Right lobe of liver (tissue), 6 donors: ENCODE measurements around the gene MSANTD3. TPM values are rescaled to one million over a fixed set of nuclear protein-coding genes. Genes with fewer than 3 reads are reported as not detected.

Experiments
- ATAC-seq, 4 donors: fragments of 200-7000 bp; cut with Tn5 transposase; one replicate each; pipeline ENCODE4 v1.9.1; 2020; ENCODE audit warnings: mild to moderate bottlenecking in 4 of 4, moderate library complexity in 4 of 4
- DNase-seq, 3 donors: peaks; one replicate each; pipeline ENCODE4 v3.0.0-alpha.2; 2020
- H3K27ac ChIP-seq, 3 donors: fragments of 200-600 bp; one replicate each; pipeline ENCODE4 v1.8.0; 2022
- H3K27me3 ChIP-seq, 2 donors: fragments of 200-600 bp; one replicate each; pipeline ENCODE4 v1.8.0; 2022
- H3K36me3 ChIP-seq, 4 donors: fragments of 200-600 bp; sonication (generic) in 1 of 4; one replicate each; pipeline versions ENCODE4 v1.5.1 to v1.8.0; 2017 to 2022; ENCODE audit warnings: control low read depth in 1 of 4
- H3K4me1 ChIP-seq, 4 donors: fragments of 200-600 bp; sonication (generic) in 1 of 4; one replicate each; pipeline versions ENCODE4 v1.5.1 to v1.8.0; 2017 to 2022; ENCODE audit warnings: control low read depth in 1 of 4
- H3K4me3 ChIP-seq, 3 donors: fragments of 200-600 bp; one replicate each; pipeline ENCODE4 v1.8.0; 2022
- H3K9me3 ChIP-seq, 4 donors: fragments of 200-600 bp; sonication (generic) in 1 of 4; one replicate each; pipeline versions ENCODE4 v1.5.1 to v1.8.0; 2017 to 2022; ENCODE audit warnings: control low read depth in 1 of 4
- CTCF ChIP-seq, 4 donors: fragments of 200-600 bp in 3 of 4; fragments of 450-650 bp in 1 of 4; IDR thresholded peaks; one replicate each; pipeline versions ENCODE4 v1.5.1 to v1.8.0; 2016 to 2022; ENCODE audit warnings: antibody characterized with exemption in 4 of 4, mild to moderate bottlenecking in 2 of 4
- POLR2A ChIP-seq: fragments of 450-650 bp; IDR thresholded peaks from one replicate; pipeline ENCODE4 v1.6.1; 2017; ENCODE audit warnings: antibody characterized with exemption, mild to moderate bottlenecking
- WGBS: methylation state at CpG from one replicate; pipeline ENCODE4 v1.1.6; 2018; ENCODE audit warnings: low coverage, low lambda C conversion rate; ENCODE audit not compliant: insufficient coverage; ENCODE audit errors: missing lambda C conversion rate; 5-methylcytosine and 5-hydroxymethylcytosine counted together
- intact Hi-C, 2 donors: fragments of 100-400 bp; cut with DNase I; formaldehyde crosslinking; loops; one replicate each; pipeline versions ENCODE4 v1.11.2 to v1.14.1; 2022
- total RNA-seq, 6 experiments: library from RNA; depleted of rRNA in 2 of 6; stranded (reverse); fragments of >200 nt in 2 of 6; fragmentation: NEBNext Ultra II Directional in 3 of 6; extraction: Animal tissue kit (Norgen Biotek cat#: 25700) in 3 of 6; gene quantifications; one replicate each; pipeline versions ENCODE4 v1.1.0 to v1.2.4, GENCODE V29; 2016 to 2023
- donor health status: DM: no; HTN: yes; CAD: no.
- donor health status: DM: no; HTN: no; CAD: no.
- donor health status: DM: no; HTN: no; CAD: no.
- donor health status: DM: no; HTN: yes; CAD: no.
- donor health status: DM: no; HTN: yes; CAD: no.

Gene MSANTD3
- total RNA-seq, 6 experiments from 2014 or later: 6.7 to 26.9 (median 15.9) TPM

- DNase-seq (no peak), ATAC-seq (no peak)
- TF ChIP-seq CTCF (IDR thresholded peaks at IDR 0.05) (no peak), POLR2A (no peak)
- 89% methylated on average over 5 of the region's 5 CpGs for WGBS
- Histone ChIP-seq H3K27me3 (no peaks in the 10 kb centered on the region), H3K9me3 (no peaks in the 10 kb centered on the region), H3K4me3 (no peak overlapping the region), H3K4me1 (peaks cover 0 to 3% (median 0%) of the 10 kb centered on the region in 4 donors), H3K27ac (no peak overlapping the region), H3K36me3 (no peaks in the 10 kb centered on the region)
- intact Hi-C loops: no loop called here
Measured at GRCh38 chr9:100431886-100432285, 4.9 kb downstream of the MSANTD3 start.

GRCh38 chr9:100432736-100433135, 5.8 kb downstream of the MSANTD3 start:
- WGBS: 96% methylated on average over 3 of the region's 3 CpGs
- intact Hi-C loops: no loop called here
- Histone ChIP-seq H3K36me3 (no peaks in the 10 kb centered on the region), H3K4me1 (peaks cover 0 to 3% (median 0%) of the 10 kb centered on the region in 4 donors), H3K9me3 (no peaks in the 10 kb centered on the region), H3K27ac (no peak overlapping the region), H3K4me3 (no peak overlapping the region), H3K27me3 (no peaks in the 10 kb centered on the region)
- DNase-seq (no peak), ATAC-seq (no peak)
- TF ChIP-seq POLR2A (no peak), CTCF (IDR thresholded peaks at IDR 0.05) (no peak)

GRCh38 chr9:100436571-100436970, 9.6 kb downstream of the MSANTD3 start:
- Histone ChIP-seq H3K27ac (no peak overlapping the region), H3K4me3 (no peak overlapping the region), H3K4me1 (peaks cover 0 to 10% (median 0%) of the 10 kb centered on the region in 4 donors), H3K36me3 (no peaks in the 10 kb centered on the region), H3K27me3 (no peaks in the 10 kb centered on the region), H3K9me3 (no peaks in the 10 kb centered on the region)
- 94% methylated on average over 7 of the region's 7 CpGs for WGBS
- intact Hi-C loops: no loop called here
- TF ChIP-seq CTCF (IDR thresholded peaks at IDR 0.05) (no peak), POLR2A (no peak)
- ATAC-seq: no peak
- no peak for DNase-seq

- Histone ChIP-seq H3K27ac (no peak overlapping the region), H3K36me3 (no peaks in the 10 kb centered on the region), H3K9me3 (no peaks in the 10 kb centered on the region), H3K4me3 (no peak overlapping the region), H3K27me3 (no peaks in the 10 kb centered on the region), H3K4me1 (peaks cover 0 to 10% (median 0%) of the 10 kb centered on the region in 4 donors)
- ATAC-seq (peak; percentile 76 to 91 (median 88)), DNase-seq (peak in 2 of 3 donors; percentile 38 to 67)
- TF ChIP-seq CTCF (IDR thresholded peaks at IDR 0.05) (peak; percentile 91 to 97 (median 96)), POLR2A (no peak)
- intact Hi-C loops: no loop called here
- 78% methylated on average over 1 of the region's 1 CpG for WGBS
Measured at GRCh38 chr9:100437860-100438805, 11.2 kb downstream of the MSANTD3 start.
